HepG2 (cell line): Measurements from ENCODE around the gene PRR12. TPM values are rescaled to one million over a fixed set of nuclear protein-coding genes. Genes with fewer than 3 reads are reported as not detected.

Source experiments
- AGO2 ChIP-seq: fragments of 200-400 bp; formaldehyde crosslinking; optimal IDR thresholded peaks from 2 replicates; pipeline ENCODE3; 2017; ENCODE audit warnings: mild to moderate bottlenecking, low read depth, low read length, moderate library complexity
- CBX2 ChIP-seq, 2 experiments: fragments of 200-600 bp in 1 of 2; sonication (generic); formaldehyde crosslinking in 1 of 2; IDR thresholded peaks; 2 replicates each; pipeline versions ENCODE4 v1.7.0 to v1.8.1; 2018 to 2022; ENCODE audit warnings: low read depth in 2 of 2, low read length in 1 of 2, mild to moderate bottlenecking in 1 of 2, missing genetic modification reagents in 1 of 2
- DNMT3B ChIP-seq: conservative IDR thresholded peaks from 2 replicates; pipeline ENCODE4 v1.6.1; 2016; ENCODE audit warnings: missing biosample characterization, control low read depth
- GABPB1 ChIP-seq: IDR thresholded peaks from 2 replicates; pipeline ENCODE4 v1.6.1; 2016; ENCODE audit warnings: mild to moderate bottlenecking, missing genetic modification reagents, moderate library complexity, missing compliant biosample characterization
- HDAC2 ChIP-seq: sonication (generic); formaldehyde crosslinking; IDR thresholded peaks from 2 replicates; pipeline ENCODE4 v1.4.0; 2020; ENCODE audit warnings: missing genetic modification reagents
- KDM4B ChIP-seq: sonication (generic); formaldehyde crosslinking; IDR thresholded peaks from 2 replicates; pipeline ENCODE4 v1.4.0; 2020; ENCODE audit warnings: missing genetic modification reagents
- PRPF4 ChIP-seq: fragments of 200-400 bp; formaldehyde crosslinking; IDR thresholded peaks from 2 replicates; pipeline ENCODE4 v1.6.1; 2016; ENCODE audit warnings: low read length, low read depth; ENCODE audit not compliant: poor library complexity, severe bottlenecking
- REPIN1 ChIP-seq: sonication (generic); formaldehyde crosslinking; IDR thresholded peaks from 2 replicates; pipeline ENCODE4 v1.8.0; 2022; ENCODE audit warnings: missing genetic modification reagents, low read depth, mild to moderate bottlenecking, borderline replicate concordance
- SMAD9 ChIP-seq: sonication (generic); formaldehyde crosslinking; IDR thresholded peaks from 2 replicates; pipeline ENCODE4 v1.5.1; 2020; ENCODE audit warnings: mild to moderate bottlenecking, missing genetic modification reagents
- SP140L ChIP-seq: sonication (generic); formaldehyde crosslinking; IDR thresholded peaks from 2 replicates; pipeline ENCODE4 v1.4.0; 2020; ENCODE audit warnings: missing genetic modification reagents, borderline replicate concordance
- TOE1 ChIP-seq: sonication (generic); formaldehyde crosslinking; IDR thresholded peaks from 2 replicates; pipeline ENCODE4 v1.4.0; 2020; ENCODE audit warnings: mild to moderate bottlenecking, missing genetic modification reagents
- ZNF10 ChIP-seq: sonication (generic); formaldehyde crosslinking; IDR thresholded peaks from 2 replicates; pipeline ENCODE4 v1.4.0; 2020; ENCODE audit warnings: mild to moderate bottlenecking, low read depth, missing genetic modification reagents, borderline replicate concordance
- ZNF20 ChIP-seq: sonication (generic); formaldehyde crosslinking; IDR thresholded peaks from 2 replicates; pipeline ENCODE4 v1.4.0; 2020; ENCODE audit warnings: mild to moderate bottlenecking, moderate library complexity, missing genetic modification reagents
- ZNF431 ChIP-seq: sonication (generic); formaldehyde crosslinking; IDR thresholded peaks from 2 replicates; pipeline ENCODE4 v1.9.0; 2022; ENCODE audit warnings: missing genetic modification reagents, low read depth, mild to moderate bottlenecking, borderline replicate concordance
- ZNF619 ChIP-seq: sonication (generic); formaldehyde crosslinking; IDR thresholded peaks from 2 replicates; pipeline ENCODE4 v1.4.0; 2020; ENCODE audit warnings: mild to moderate bottlenecking, missing genetic modification reagents
- ZNF713 ChIP-seq: sonication (generic); formaldehyde crosslinking; IDR thresholded peaks from 2 replicates; pipeline ENCODE4 v1.4.0; 2020; ENCODE audit warnings: mild to moderate bottlenecking, missing genetic modification reagents
- ZZZ3 ChIP-seq: sonication (generic); formaldehyde crosslinking; IDR thresholded peaks from 2 replicates; pipeline ENCODE4 v1.4.0; 2020; ENCODE audit warnings: missing genetic modification reagents, mild to moderate bottlenecking, borderline replicate concordance
- polyA plus RNA-seq, 8 experiments: library from polyadenylated mRNA; depleted of rRNA in 3 of 8; stranded (reverse) in 7 of 8; unstranded in 1 of 8; fragments of >200 nt; fragmentation: Illumina TruSeq in 4 of 8; extraction: Trizol in 4 of 8; gene quantifications; 2 replicates each; pipeline versions ENCODE4 v1.2.1 to v1.2.3, GENCODE V29; 2011 to 2016; ENCODE audit warnings: low read depth in 4 of 8, missing spikeins in 1 of 8, mixed read lengths in 1 of 8; ENCODE audit not compliant: insufficient read depth in 1 of 8
- total RNA-seq, 5 experiments: library from RNA; depleted of rRNA; stranded (reverse); fragments of >200 nt; fragmentation: Illumina TruSeq; extraction: Trizol; gene quantifications; 2 replicates each; pipeline ENCODE4 v1.2.3, GENCODE V29; 2016; ENCODE audit warnings: low read depth in 1 of 5
- TF ChIP-seq, protein P1 (sequence below): IDR thresholded peaks from 2 replicates; pipeline ENCODE4 v1.6.1; 2016; ENCODE audit warnings: mild to moderate bottlenecking, missing biosample characterization, missing genetic modification reagents
- TF ChIP-seq, protein P2 (sequence below): fragments of 450-650 bp; IDR thresholded peaks from 2 replicates; pipeline ENCODE4 v1.6.1; 2016
- TF ChIP-seq, protein P3 (sequence below): sonication (generic); formaldehyde crosslinking; IDR thresholded peaks from 2 replicates; pipeline ENCODE4 v1.5.0; 2020; ENCODE audit warnings: missing genetic modification reagents, mild to moderate bottlenecking, borderline replicate concordance
- TF ChIP-seq, protein P4 (sequence below): sonication (generic); formaldehyde crosslinking; IDR thresholded peaks from 2 replicates; pipeline ENCODE4 v1.5.0; 2020; ENCODE audit warnings: missing genetic modification reagents
- TF ChIP-seq, protein P5 (sequence below): sonication (generic); formaldehyde crosslinking; conservative IDR thresholded peaks from 2 replicates; pipeline ENCODE4 v1.8.0; 2022; ENCODE audit warnings: mild to moderate bottlenecking, moderate library complexity, missing genetic modification reagents

PRR12 gene
- total and polyA plus RNA-seq, 2 of the 13 experiments (the other 11 are each of a cell fraction or from before 2014, with no cell fraction given) = 0.62 to 1.5 TPM

DNA sequence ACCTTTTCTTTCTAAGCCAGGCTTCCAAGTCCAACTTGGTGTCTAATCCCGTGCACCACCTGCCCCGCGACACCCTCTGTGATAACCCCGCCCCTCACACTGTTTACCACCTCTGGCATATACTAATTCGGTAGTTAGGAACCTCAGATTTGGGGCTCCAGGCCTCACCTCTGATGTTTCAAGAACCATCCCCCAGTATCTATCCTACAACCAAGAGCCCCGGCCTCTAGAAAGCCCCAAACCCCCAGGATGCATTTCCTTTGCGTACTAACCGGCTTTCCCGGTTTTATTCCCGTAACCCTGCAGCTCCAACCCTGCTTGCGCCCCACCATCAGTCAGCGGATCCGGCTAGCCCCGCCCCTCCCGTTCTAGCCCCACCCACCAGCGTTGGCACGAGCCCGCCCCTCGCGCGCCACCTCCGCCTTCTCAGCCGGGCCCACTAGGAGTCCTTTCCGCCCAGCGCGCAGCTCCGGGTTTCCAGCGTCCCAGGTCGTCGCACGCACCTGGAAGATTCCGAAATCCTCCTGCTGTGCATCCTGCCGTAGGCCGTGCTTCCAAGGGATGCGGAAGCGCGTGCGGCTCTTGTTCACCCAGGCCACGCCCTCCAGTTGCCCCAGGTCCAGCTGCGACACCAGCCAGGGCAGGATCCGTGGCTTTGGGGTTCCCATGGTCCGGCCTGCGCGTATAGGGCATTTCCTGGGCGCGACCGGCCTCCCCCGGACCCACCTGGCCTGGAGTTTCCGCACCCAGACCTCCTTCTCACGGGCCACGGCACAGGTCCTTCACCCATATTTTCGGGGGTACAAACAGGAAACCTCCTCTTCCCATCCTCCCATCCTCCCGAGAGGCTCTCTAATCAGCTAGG is 73.4 kb downstream of the PRR12 start (continued):
- TF ChIP-seq GABPB1 (CRISPR knock-in tag) (peak; percentile 77), SMAD9 (CRISPR knock-in tag) (no peak), DNMT3B (CRISPR knock-in tag) (no peak), ZNF20 (CRISPR knock-in tag) (no peak), ZNF713 (CRISPR knock-in tag) (no peak), REPIN1 (CRISPR knock-in tag) (no peak), PRPF4 (no peak), ZNF10 (CRISPR knock-in tag) (no peak), ZNF431 (no peak), TOE1 (CRISPR knock-in tag) (no peak), ZZZ3 (CRISPR knock-in tag) (no peak), KDM4B (CRISPR knock-in tag) (no peak), ZNF619 (CRISPR knock-in tag) (peak; percentile 47; the same call in 1 of the 2 replicates), HDAC2 (CRISPR knock-in tag) (peak; percentile 44; the same call in 1 of the 2 replicates), AGO2 (peak; percentile 96), CBX2 (IDR thresholded peaks at IDR 0.05; ENCODE audit: low read depth, low read length) (no peak), CBX2 (CRISPR knock-in tag; IDR thresholded peaks at IDR 0.05; ENCODE audit: low read depth) (no peak), SP140L (no peak)
- TF ChIP-seq, protein P1, sequence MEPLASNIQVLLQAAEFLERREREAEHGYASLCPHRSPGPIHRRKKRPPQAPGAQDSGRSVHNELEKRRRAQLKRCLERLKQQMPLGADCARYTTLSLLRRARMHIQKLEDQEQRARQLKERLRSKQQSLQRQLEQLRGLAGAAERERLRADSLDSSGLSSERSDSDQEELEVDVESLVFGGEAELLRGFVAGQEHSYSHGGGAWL = peak; percentile 50; the same call in 1 of the 2 replicates
- TF ChIP-seq, protein P2, sequence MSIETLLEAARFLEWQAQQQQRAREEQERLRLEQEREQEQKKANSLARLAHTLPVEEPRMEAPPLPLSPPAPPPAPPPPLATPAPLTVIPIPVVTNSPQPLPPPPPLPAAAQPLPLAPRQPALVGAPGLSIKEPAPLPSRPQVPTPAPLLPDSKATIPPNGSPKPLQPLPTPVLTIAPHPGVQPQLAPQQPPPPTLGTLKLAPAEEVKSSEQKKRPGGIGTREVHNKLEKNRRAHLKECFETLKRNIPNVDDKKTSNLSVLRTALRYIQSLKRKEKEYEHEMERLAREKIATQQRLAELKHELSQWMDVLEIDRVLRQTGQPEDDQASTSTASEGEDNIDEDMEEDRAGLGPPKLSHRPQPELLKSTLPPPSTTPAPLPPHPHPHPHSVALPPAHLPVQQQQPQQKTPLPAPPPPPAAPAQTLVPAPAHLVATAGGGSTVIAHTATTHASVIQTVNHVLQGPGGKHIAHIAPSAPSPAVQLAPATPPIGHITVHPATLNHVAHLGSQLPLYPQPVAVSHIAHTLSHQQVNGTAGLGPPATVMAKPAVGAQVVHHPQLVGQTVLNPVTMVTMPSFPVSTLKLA = peak; percentile 28; the same call in 1 of the 2 replicates
- TF ChIP-seq, protein P3, sequence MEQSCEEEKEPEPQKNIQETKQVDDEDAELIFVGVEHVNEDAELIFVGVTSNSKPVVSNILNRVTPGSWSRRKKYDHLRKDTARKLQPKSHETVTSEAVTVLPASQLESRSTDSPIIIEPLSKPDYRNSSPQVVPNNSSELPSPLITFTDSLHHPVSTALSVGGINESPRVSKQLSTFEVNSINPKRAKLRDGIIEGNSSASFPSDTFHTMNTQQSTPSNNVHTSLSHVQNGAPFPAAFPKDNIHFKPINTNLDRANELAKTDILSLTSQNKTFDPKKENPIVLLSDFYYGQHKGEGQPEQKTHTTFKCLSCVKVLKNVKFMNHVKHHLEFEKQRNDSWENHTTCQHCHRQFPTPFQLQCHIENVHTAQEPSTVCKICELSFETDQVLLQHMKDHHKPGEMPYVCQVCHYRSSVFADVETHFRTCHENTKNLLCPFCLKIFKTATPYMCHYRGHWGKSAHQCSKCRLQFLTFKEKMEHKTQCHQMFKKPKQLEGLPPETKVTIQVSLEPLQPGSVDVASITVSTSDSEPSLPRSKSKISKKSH = peak; percentile 64; the same call in 1 of the 2 replicates
- TF ChIP-seq, protein P4, sequence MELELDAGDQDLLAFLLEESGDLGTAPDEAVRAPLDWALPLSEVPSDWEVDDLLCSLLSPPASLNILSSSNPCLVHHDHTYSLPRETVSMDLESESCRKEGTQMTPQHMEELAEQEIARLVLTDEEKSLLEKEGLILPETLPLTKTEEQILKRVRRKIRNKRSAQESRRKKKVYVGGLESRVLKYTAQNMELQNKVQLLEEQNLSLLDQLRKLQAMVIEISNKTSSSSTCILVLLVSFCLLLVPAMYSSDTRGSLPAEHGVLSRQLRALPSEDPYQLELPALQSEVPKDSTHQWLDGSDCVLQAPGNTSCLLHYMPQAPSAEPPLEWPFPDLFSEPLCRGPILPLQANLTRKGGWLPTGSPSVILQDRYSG (CRISPR knock-in tag) = no peak
- TF ChIP-seq, protein P5, sequence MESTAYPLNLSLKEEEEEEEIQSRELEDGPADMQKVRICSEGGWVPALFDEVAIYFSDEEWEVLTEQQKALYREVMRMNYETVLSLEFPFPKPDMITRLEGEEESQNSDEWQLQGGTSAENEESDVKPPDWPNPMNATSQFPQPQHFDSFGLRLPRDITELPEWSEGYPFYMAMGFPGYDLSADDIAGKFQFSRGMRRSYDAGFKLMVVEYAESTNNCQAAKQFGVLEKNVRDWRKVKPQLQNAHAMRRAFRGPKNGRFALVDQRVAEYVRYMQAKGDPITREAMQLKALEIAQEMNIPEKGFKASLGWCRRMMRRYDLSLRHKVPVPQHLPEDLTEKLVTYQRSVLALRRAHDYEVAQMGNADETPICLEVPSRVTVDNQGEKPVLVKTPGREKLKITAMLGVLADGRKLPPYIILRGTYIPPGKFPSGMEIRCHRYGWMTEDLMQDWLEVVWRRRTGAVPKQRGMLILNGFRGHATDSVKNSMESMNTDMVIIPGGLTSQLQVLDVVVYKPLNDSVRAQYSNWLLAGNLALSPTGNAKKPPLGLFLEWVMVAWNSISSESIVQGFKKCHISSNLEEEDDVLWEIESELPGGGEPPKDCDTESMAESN (CRISPR knock-in tag) = peak; percentile 76; the same call in 1 of the 2 replicates
